Right lobe of liver (tissue), 4 donors: ENCODE measurements around the gene TNFAIP8.

Experiments
- POLR2A ChIP-seq: fragments of 450-650 bp; IDR thresholded peaks from one replicate; pipeline ENCODE4 v1.6.1; 2017; ENCODE audit warnings: antibody characterized with exemption, mild to moderate bottlenecking
- TF ChIP-seq, protein P1 (sequence below), 4 donors: fragments of 200-600 bp in 3 of 4; fragments of 450-650 bp in 1 of 4; IDR thresholded peaks; one replicate each; pipeline versions ENCODE4 v1.5.1 to v1.8.0; 2016 to 2022; ENCODE audit warnings: antibody characterized with exemption in 4 of 4, mild to moderate bottlenecking in 2 of 4
- donor health status: DM: no; HTN: no; CAD: no.
- donor health status: DM: no; HTN: no; CAD: no.
- donor health status: DM: no; HTN: yes; CAD: no.

DNA sequence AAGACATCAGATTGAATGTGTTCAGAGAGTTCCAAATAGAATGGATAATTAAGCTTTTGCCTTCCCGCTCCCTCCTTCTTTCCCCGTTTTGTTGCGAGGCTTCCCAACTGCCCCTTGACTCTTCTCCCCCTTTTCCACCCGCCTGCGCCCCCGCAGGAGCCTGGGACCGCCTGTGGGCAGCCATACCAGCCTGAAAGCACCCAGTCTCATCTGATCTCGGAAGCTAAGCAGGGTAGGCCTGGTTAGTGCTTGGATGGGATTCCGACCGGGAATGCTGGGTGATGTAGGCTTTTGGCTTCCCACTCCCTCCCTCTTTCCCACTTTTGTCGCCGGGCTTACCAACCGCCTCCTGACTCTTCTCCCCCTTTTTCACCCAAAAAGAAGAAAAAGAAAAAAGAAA lies 89.7 kb downstream of the TNFAIP8 start:
- TF ChIP-seq, protein P1, sequence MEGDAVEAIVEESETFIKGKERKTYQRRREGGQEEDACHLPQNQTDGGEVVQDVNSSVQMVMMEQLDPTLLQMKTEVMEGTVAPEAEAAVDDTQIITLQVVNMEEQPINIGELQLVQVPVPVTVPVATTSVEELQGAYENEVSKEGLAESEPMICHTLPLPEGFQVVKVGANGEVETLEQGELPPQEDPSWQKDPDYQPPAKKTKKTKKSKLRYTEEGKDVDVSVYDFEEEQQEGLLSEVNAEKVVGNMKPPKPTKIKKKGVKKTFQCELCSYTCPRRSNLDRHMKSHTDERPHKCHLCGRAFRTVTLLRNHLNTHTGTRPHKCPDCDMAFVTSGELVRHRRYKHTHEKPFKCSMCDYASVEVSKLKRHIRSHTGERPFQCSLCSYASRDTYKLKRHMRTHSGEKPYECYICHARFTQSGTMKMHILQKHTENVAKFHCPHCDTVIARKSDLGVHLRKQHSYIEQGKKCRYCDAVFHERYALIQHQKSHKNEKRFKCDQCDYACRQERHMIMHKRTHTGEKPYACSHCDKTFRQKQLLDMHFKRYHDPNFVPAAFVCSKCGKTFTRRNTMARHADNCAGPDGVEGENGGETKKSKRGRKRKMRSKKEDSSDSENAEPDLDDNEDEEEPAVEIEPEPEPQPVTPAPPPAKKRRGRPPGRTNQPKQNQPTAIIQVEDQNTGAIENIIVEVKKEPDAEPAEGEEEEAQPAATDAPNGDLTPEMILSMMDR (IDR thresholded peaks at IDR 0.05) = no peak
- TF ChIP-seq POLR2A = no peak
